ENCODE data around the gene ZNF827.

Gene ZNF827

GRCh38 chr4:145933134-145933533, 5.5 kb downstream of the ZNF827 start:
- DNase-seq (ENCODE audit: low read depth) = no peak

DNA sequence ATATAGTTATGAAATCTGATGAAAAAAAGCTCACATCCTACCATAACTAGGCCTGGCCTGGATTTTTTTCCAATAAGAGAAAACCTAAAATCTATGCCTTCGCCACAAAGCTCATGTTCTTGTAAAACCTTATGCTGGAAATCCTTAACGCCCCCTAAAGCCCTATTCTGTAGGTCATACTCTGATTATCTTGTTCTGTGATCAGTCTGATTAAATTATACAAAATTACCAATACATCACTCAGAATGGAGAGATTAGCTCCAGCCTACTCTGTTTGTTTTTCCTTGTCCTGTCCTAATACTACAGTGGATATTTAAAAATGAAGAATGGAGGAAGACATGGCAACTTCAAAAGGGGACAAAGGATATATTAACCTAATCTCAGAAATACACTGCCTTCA, 7.2 kb downstream of the ZNF827 start:
- no peak for DNase-seq (ENCODE audit: low read depth)

DNA sequence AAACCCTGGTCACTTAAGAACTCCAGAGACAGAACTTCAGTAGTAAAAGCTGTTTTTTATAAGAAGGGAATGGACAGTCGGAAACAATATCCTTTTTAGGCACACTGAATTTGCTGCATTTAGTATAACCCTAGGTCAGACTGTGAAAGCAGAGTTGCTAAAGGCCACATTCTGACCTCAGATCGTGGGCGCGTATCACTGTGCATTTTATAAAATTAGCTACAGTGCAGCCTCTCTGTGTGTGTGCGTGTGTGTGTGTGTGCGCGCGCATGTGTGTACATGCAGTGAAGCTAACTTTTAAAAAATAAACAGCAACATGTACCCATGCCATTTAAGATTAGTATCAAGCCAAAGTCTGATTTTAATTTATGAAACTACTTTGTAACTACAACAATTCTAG, 8.0 kb downstream of the ZNF827 start:
- no peak for DNase-seq (ENCODE audit: low read depth)

GRCh38 chr4:145929415-145930178, 9.0 kb downstream of the ZNF827 start:
- DNase-seq (ENCODE audit: low read depth) = no peak

DNA sequence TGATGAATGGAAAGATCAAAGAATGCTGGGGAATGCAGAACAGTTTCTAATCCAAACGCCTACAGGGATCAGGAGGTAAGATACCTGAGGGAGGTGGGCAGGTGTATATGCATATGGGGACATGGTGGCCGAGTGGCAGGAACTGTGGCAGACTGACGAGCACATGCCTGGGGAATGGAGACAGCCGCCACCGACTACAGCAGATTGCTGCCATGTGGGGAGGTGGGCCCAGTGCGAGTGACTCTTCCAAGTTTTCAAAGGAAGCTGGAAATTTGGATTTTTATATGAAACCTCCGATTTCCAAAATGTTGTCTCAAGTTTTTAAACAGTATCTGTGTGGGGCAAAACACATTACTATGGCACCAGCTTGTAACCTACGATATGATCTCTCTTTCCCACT, 9.9 kb downstream of the ZNF827 start:
- no peak for DNase-seq (ENCODE audit: low read depth)

- no peak for DNase-seq (ENCODE audit: low read depth)
Observed at GRCh38 chr4:145927030-145927429, 11.6 kb downstream of the ZNF827 start.

- no peak for DNase-seq (ENCODE audit: low read depth)
Observed at GRCh38 chr4:145921231-145921630, 17.4 kb downstream of the ZNF827 start.

DNA sequence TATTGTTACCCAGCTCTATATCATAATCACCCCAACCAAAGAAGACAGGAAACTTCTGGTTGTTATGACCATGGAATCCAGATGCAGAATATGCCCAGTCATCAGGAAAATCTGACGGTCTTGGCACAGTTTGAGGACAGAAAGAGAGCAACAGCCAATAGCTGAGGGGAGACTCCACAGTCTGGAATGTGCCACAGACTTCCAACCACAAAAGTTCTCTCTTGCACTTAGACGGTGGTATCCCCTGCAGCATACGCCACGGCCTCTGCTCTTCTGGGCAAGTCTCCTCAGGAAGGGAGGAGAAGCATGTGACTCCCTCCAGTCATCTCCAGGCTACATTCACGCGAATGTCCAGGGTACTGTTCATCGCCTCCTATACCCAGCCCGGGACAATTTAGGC, 18.4 kb downstream of the ZNF827 start:
- no peak for DNase-seq (ENCODE audit: low read depth)

DNA sequence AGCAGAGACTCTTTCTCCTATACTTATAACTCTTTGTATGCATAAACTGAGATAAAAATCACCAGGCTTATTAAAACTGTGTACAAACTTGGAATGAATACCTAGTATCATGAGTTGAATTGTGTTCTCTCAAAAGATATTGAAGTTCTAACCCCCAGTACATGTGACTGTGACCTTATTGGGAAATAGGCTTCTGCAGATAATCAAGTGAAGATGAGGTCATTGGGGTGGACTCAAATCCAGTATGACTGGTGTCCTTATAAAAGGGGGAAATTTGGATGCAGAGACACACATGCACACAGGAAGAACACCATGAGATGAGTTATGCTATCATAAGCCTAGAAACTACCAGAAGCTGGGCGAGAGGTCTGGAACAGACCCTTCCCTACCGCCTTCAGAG, 26.2 kb downstream of the ZNF827 start:
- no peak for DNase-seq (ENCODE audit: low read depth)

DNA sequence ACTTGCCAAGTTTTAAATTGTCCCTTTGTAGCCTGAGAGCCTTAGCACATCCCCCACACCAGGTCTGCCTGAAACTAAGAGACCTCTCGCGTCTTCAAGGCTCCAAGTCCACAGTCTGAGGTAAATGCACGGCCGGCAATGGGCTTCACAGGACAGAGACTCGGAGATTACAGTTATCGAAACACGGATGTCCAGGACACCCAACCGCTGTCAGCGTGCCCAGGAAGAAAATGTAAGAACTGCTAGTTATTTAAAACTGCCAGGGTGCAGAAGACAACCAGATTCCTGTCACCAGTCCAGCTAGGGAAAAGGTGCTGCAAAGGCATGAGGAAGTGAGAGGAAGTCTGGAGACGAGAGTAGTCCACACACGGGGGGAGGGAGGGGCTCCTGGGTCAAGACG, 28.9 kb downstream of the ZNF827 start:
- no peak for DNase-seq (ENCODE audit: low read depth)

DNA sequence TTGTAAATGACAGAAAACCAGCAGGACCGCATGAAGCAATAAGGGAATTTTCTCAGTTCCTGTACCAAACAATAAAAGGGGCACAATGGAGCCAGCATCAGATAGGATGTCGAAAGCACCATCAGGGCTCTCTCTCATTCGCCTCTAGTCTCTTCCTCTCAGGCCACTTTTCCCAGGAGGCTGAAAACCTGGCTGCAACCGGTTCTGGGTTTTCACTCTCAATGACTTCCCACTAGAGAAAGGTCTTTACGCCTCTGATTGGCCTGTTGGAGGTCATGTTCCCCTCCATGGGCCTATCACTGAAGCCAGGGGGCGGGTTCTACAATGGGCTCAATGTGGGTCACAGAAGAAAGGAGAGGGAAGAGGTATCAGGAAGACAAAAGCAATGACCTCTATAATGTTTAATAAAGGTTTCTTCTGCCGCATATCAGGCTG, 29.3 kb downstream of the ZNF827 start:
- DNase-seq (ENCODE audit: low read depth) = no peak

DNA sequence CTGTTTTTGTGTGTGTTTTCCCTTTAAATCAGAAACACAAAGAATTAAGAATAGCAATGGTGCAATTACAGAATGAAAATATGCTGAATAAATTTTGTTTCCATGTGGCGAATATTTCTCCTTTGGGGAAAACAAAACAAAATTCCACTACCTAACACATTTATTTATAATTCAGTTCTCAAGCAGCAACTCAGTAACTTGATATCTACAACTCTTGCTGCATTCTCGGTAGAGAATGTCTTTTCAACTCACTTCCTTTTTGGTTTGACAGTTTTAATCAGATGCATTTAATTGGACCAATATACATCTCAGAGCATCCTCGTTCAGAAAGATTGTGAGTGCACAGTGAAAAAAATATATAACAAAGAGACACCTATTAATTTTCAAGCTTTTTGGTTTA, 30.8 kb downstream of the ZNF827 start:
- DNase-seq (ENCODE audit: low read depth) = no peak

DNA sequence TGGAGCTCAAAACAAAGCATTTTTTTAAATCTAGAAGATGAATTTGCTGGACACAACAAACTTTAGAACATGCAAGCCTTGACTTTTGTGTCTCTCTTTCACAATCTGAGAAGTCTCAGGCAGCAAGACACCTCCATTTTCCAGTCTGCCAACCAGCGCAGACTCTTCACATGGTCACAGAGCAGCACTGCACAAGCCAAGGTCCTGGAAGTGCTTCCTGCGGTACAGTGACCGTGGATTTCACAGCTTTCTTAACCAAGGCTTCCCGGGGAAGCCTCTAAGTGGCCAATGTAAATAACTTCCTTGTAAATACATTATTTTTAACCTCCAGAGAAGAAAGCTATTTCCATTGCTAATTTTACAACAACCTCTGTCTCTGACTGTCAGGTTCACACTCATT, 31.2 kb downstream of the ZNF827 start:
- DNase-seq (ENCODE audit: low read depth) = no peak

- no peak for DNase-seq (ENCODE audit: low read depth)
Observed at GRCh38 chr4:145904413-145905177, 34.0 kb downstream of the ZNF827 start.

GRCh38 chr4:145902522-145902921, 36.1 kb downstream of the ZNF827 start:
- no peak for DNase-seq (ENCODE audit: low read depth)

DNA sequence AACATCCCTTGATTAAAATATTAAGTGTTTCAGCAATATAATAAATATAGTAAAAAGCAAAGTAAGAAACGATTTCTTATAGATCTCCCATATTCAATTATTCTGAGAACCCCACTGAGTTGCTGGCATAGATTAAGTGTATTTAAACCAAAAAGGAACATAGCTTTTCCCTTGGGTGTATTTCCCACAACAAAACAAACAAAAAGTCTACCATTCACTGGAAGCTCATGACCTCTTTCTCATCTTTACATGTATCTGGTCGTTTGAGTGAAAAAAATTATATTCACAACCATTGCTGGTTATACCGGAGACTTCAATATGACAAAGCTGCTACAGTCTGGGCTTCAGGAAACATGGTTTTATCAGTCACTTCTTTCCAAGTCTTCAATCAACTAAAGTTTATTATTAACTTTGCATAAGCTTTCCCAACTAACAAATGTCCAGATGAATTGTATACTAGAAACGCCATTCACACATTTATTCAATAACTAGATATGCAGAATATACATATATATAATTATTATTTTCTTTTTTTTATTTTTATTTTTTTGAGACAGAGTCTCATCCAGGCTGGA, 38.6 kb downstream of the ZNF827 start:
- no peak for DNase-seq (ENCODE audit: low read depth)

DNA sequence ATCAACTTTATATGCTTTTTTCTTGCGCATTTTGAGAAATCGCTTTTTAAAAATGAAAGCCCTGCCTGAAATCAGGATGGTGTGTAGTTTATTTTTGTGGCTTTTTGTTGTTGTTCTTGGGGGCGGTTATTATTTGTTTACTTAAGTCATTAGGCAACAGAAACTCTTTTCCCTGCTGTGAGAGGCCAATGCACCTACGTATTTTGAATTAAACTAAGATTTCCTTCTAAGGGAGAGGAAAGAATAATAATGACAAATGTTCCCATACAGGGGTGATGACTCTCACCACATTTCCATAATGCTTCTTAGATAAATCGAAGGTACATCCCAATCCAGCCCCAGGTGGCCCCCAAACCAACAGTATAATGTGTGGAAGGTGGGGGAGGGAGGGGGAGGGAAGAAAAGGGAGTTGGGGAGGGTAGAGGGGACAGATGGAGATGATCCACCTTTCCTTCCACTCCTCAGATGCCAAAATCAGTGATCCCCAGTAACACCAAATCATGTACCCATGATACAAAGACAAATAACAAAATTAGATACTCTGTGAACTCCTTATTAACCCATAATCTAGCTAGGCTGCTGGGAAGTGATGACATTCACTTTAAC, 39.6 kb downstream of the ZNF827 start:
- DNase-seq (ENCODE audit: low read depth) = no peak

DNA sequence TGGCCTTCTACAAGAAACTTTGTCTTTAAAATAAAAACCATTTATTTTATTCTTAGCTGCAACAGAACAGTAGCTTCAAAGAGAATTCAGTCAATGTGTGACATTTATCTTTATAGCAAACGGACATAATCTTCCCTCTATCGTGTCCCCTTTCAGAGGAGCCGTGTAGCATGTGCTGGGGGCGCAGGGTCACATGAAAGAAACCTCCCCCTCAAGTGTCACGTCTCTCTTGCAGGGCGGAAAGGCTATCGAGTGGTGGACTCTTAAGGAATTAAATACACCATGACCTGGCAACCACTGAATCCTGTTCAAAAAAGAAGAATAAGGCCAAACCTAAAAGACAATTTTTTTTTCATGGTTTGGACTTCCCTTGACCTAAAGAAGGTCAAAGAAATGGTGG, 40.2 kb downstream of the ZNF827 start:
- DNase-seq (ENCODE audit: low read depth) = no peak

GRCh38 chr4:145895056-145895455, 43.6 kb downstream of the ZNF827 start:
- no peak for DNase-seq (ENCODE audit: low read depth)

DNA sequence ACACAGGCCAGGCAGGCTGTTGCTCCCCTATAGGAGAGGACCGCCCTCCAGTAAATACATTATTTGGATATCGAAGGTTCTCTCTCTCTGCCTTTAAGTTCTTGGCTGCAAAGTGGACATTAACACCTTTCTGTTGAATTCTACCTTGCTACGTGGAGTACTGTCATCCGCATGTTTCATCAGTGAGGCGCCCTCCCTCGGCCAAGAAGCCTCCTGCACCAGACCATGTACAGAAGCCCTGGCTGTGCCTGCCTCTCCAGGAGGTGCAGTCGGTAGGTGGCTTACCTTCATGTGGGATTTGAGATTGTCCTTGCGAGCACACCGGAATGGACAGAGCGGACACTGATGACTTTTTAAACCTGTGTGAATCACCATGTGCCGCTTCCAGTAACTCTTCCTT, 46.7 kb downstream of the ZNF827 start:
- DNase-seq (ENCODE audit: low read depth) = no peak

GRCh38 chr4:145890689-145891088, 47.9 kb downstream of the ZNF827 start:
- DNase-seq (ENCODE audit: low read depth) = no peak

GRCh38 chr4:145888393-145888792, 50.2 kb downstream of the ZNF827 start:
- no peak for DNase-seq (ENCODE audit: low read depth)
